IPS-11a (cell line): ENCODE data around the gene PRKRIP1.
"Not testable (repeated sequence)": the region's sequence is repeated elsewhere in the genome, so short reads cannot be mapped to it uniquely, and the experiment has no call there.

Source experiments
- H3K4me3 ChIP-seq: one replicate; pipeline ENCODE4 v1.5.1; 2013; ENCODE audit warnings: low read depth, low read length, control low read depth

The PRKRIP1 gene

GRCh38 chr7:102429141-102429899 is 33.2 kb downstream of the PRKRIP1 start:
- no peak overlapping the region for H3K4me3 ChIP-seq

- H3K4me3 ChIP-seq, result no peak overlapping the region
Observed at GRCh38 chr7:102431617-102432298, 35.6 kb downstream of the PRKRIP1 start.

GRCh38 chr7:102432442-102433218 is 36.5 kb downstream of the PRKRIP1 start:
- peak overlapping the region; percentile 51 for H3K4me3 ChIP-seq

- H3K4me3 ChIP-seq, result peak within 1 kb of the TSS; percentile 51
Observed at GRCh38 chr7:102433219-102434038, 37.3 kb downstream of the PRKRIP1 start, which contains the start of gene ORAI2. TSS of gene ORAI2 (plus strand) at chr7:102433575. CDS start at chr7:102438957, 5,382 bp downstream.

GRCh38 chr7:102434039-102434486 is 37.9 kb downstream of the PRKRIP1 start:
- peak overlapping the region; percentile 51 for H3K4me3 ChIP-seq

GRCh38 chr7:102436118-102436517 is 40.0 kb downstream of the PRKRIP1 start:
- no peak overlapping the region for H3K4me3 ChIP-seq

GRCh38 chr7:102439963-102440795 is 44.0 kb downstream of the PRKRIP1 start:
- H3K4me3 ChIP-seq, result no peak overlapping the region

GRCh38 chr7:102444961-102445673 is 49.0 kb downstream of the PRKRIP1 start:
- H3K4me3 ChIP-seq, result no peak overlapping the region

GRCh38 chr7:102445674-102446071 is 49.5 kb downstream of the PRKRIP1 start:
- no peak overlapping the region for H3K4me3 ChIP-seq

- H3K4me3 ChIP-seq, result no peak overlapping the region
Observed at GRCh38 chr7:102446387-102447156, 50.4 kb downstream of the PRKRIP1 start.

- H3K4me3 ChIP-seq, result no peak overlapping the region
Observed at GRCh38 chr7:102447311-102447710, 51.1 kb downstream of the PRKRIP1 start.

- no peak overlapping the region for H3K4me3 ChIP-seq
Observed at GRCh38 chr7:102449136-102449535, 53.0 kb downstream of the PRKRIP1 start.

- H3K4me3 ChIP-seq, result no peak overlapping the region
Observed at GRCh38 chr7:102450242-102450641, 54.1 kb downstream of the PRKRIP1 start.

GRCh38 chr7:102451371-102452054 is 55.4 kb downstream of the PRKRIP1 start:
- H3K4me3 ChIP-seq, result no peak overlapping the region

- no peak overlapping the region for H3K4me3 ChIP-seq
Observed at GRCh38 chr7:102452451-102452850, 56.3 kb downstream of the PRKRIP1 start.

GRCh38 chr7:102453319-102453718 is 57.2 kb downstream of the PRKRIP1 start:
- no peak overlapping the region for H3K4me3 ChIP-seq

GRCh38 chr7:102454468-102454867 is 58.3 kb downstream of the PRKRIP1 start:
- H3K4me3 ChIP-seq, result no peak overlapping the region

- not testable (repeated sequence) for H3K4me3 ChIP-seq
Observed at GRCh38 chr7:102454932-102455331, 58.8 kb downstream of the PRKRIP1 start.
